Suprapubic skin (tissue), 3 donors: Measurements from ENCODE around the gene LRRC25.

Experiments used
- CTCF ChIP-seq, 2 donors: fragments of 200-600 bp in 1 of 2; fragments of 450-650 bp in 1 of 2; sonication (generic) in 1 of 2; IDR thresholded peaks; one replicate each; pipeline ENCODE4 v1.5.1; 2016 to 2019; ENCODE audit warnings: antibody characterized with exemption in 2 of 2, mild to moderate bottlenecking in 1 of 2, moderate library complexity in 1 of 2
- POLR2A ChIP-seq, 2 donors: fragments of 450-650 bp; IDR thresholded peaks; one replicate each; pipeline ENCODE4 v1.6.1; 2017; ENCODE audit warnings: antibody characterized with exemption in 2 of 2, mild to moderate bottlenecking in 2 of 2, moderate library complexity in 2 of 2

GRCh38 chr19:18342090-18342632 is 55.3 kb downstream of the LRRC25 start:
- no peak for TF ChIP-seq POLR2A (IDR thresholded peaks at IDR 0.05)
- TF ChIP-seq CTCF (IDR thresholded peaks at IDR 0.05), result no peak
